Right renal cortex interstitium (tissue), 3 donors: Measurements from ENCODE around the gene ACTG1. TPM values are rescaled to one million over a fixed set of nuclear protein-coding genes. Genes with fewer than 3 reads are reported as not detected.

Source experiments
- DNase-seq, 3 donors: peaks; one replicate each; pipeline ENCODE4 v3.0.0-alpha.2; 2013; ENCODE audit warnings: low read depth in 3 of 3, low spot score in 2 of 3
- polyA plus RNA-seq, 3 donors: library from polyadenylated mRNA; unstranded; fragments of 120-200 nt; gene quantifications; one replicate each; pipeline ENCODE4 v1.2.1, GENCODE V29; 2013; ENCODE audit not compliant: insufficient read length in 3 of 3

ACTG1 gene
- polyA plus RNA-seq, 3 donors: 2,985 to 3,420 (median 3,066) TPM

DNA sequence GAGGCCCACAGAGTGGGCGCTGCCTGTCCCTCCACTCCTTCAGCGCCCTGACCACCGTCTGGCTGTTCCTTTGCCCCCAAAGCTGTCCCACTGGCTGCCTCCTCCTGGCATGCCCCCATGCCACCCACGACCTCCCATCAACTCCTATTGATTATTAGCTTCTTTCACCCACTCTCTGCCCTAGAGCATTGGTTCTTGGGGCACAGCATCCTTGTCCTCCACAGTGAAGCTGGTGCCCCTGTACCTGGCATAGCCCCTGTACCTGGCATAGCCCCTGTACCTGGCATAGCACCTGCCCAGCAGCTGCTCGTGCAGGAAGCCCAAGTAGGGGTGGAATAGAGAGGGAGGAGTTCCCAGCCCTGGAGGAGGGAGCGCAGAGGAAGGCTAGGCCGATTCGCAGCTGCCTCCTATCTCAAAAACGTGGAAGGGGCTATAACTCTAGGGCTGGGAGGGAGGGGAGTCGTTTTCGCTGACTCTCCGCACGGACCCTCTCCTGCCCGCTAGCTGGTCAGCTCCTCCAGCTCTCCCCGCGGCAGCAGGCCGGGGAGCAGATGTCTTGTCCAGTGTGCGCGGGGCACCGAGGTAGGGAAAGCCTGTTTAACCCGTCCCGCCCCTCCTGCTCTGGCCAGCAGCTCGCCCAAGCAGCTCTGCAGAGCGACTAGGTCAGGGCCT is 5.7 kb upstream of the ACTG1 start:
- no peak for DNase-seq

GRCh38 chr17:81517339-81518112 is 4.9 kb upstream of the ACTG1 start:
- no peak for DNase-seq

GRCh38 chr17:81517009-81517338 is 4.4 kb upstream of the ACTG1 start:
- DNase-seq: no peak

GRCh38 chr17:81516439-81516838 is 3.8 kb upstream of the ACTG1 start:
- DNase-seq: no peak

- DNase-seq: no peak
Observed at GRCh38 chr17:81515530-81516041, 3.0 kb upstream of the ACTG1 start.

DNA sequence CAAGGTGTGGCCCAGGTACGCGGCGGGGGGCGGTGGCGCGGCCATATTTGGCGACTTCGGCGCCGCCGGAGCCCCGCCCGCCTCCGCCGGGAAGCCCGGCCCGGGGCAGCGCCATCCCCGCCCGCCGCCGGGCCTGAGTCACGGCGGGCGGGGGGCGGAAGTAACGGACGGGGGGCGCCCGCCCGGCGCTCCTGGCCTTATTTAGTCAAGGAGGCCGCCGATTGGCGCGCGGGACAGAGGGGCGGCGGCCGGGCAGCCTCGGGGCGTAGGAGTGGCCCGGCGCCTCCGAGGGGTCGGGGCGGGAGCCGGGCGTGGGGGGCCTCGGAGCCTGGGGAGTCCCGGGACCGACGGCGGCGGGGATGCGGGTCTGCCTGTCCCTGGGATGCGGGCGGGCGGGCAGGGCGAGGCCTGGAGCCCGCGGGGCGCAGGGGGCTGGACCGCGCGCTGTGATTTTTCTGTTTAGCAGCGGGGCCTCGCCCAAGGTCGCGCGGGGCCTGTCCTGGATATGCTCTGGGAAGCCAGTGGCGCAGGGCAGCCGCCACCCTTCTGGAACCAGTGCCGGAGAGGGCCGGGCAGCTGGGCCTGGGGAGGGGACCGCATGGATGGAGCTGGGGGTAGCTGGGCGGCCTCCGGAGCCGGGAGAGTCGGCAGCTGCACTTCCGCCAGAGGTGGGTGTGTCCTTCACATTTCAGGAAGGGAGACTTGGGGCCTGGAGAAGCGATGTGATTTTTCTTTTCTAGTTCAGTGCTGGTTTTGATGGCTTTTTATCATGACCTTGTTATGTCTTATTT is 2.3 kb upstream of the ACTG1 start:
- DNase-seq: no peak

DNA sequence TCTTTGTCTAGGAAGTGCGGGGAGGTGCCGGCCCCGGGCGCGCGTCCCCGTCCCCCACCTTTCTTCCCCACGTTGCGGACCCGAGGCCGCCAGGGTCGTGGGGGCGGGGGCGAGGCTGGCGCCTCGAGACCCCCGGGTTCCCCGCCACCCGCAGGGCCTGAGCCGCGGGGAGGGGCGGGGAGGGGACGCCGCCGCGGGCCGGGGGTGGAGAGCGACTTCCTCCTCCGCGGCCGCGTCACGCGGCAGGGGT is 1.8 kb upstream of the ACTG1 start:
- DNase-seq: no peak

DNA sequence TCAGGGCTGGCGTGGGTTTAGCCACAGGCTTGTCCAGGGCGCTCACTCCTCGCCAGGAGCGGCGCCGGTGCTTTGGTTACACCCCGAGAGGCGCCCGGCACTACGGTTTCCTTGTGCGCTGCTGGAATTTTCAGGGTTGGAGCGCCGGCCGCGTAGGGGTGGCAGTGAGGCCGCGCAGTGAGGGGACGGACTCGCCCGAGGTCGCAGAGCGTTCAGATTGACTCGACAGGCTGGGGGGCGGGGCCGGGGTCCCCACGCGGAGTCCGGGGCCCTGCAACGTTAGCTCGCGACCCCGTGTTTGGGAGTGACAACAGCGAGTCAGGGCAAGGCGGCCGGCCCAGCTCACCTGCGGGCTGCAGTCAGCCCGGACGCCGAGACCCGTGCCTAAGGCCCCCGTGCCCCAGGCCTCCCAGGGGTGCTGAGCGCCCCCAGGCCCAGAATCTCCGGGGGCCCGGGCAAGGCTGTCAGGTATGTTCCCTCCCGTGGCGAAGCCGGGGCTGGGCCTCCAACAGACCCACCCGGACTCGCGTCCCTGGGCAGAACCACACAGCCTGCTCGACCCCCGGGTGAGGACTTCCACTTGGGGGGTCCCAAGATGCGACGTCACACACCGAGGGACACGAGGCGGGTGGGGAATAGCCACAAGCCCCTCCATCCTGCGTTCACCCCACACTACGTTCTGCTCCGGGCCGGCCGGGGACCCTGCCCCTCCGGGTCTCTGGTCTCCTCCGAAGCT is 1.3 kb upstream of the ACTG1 start:
- no peak for DNase-seq

- no peak for DNase-seq
Observed at GRCh38 chr17:81513372-81513752, 763 bp upstream of the ACTG1 start.

DNA sequence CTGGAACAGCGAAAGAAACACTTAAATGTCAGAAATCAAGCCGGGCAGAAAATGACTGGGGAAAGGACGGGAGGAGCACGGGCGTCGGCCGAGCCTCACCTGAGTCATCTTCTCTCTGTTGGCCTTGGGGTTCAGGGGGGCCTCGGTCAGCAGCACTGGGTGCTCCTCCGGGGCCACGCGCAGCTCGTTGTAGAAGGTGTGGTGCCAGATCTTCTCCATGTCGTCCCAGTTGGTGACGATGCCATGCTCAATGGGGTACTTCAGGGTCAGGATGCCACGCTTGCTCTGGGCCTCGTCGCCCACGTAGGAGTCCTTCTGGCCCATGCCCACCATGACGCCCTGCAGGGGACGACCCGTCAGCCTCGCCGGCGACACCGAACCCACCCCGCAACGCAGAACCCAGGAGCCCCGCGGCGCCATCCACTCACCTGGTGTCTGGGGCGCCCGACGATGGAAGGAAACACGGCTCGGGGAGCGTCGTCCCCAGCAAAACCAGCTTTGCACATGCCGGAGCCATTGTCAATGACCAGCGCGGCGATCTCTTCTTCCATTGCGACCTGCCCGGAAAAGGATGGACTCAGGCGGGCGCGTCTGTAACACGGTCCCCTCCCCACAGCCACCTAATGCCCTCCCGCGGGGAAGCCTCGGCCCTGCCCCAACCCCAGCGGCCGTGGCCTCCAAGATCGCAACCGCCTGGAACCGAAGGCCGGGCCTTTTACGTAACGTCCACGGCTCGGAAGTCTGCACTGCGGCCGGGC is 616 bp downstream of the ACTG1 start:
- no peak for DNase-seq

GRCh38 chr17:81511554-81511803 is 1.1 kb downstream of the ACTG1 start:
- no peak for DNase-seq

DNA sequence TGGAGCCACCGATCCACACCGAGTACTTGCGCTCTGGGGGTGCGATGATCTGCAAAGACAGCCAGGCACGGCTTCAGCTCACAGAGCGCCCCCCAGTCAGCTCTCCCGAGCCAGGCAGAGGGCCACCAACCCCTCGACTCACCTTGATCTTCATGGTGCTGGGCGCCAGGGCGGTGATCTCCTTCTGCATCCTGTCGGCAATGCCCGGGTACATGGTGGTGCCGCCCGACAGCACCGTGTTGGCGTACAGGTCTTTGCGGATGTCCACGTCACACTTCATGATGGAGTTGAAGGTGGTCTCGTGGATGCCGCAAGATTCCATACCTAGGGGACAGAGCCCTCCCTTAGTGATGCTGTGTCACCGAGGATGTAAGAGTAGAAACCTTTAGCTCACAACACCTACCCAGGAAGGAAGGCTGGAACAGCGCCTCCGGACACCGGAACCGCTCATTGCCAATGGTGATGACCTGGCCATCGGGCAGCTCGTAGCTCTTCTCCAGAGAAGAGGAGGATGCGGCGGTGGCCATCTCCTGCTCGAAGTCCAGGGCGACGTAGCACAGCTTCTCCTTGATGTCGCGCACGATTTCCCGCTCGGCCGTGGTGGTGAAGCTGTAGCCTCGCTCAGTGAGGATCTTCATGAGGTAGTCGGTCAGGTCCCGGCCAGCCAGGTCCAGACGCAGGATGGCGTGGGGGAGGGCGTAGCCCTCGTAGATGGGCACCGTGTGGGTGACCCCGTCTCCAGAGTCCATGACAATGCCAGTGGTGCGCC is 1.6 kb downstream of the ACTG1 start:
- no peak for DNase-seq

DNA sequence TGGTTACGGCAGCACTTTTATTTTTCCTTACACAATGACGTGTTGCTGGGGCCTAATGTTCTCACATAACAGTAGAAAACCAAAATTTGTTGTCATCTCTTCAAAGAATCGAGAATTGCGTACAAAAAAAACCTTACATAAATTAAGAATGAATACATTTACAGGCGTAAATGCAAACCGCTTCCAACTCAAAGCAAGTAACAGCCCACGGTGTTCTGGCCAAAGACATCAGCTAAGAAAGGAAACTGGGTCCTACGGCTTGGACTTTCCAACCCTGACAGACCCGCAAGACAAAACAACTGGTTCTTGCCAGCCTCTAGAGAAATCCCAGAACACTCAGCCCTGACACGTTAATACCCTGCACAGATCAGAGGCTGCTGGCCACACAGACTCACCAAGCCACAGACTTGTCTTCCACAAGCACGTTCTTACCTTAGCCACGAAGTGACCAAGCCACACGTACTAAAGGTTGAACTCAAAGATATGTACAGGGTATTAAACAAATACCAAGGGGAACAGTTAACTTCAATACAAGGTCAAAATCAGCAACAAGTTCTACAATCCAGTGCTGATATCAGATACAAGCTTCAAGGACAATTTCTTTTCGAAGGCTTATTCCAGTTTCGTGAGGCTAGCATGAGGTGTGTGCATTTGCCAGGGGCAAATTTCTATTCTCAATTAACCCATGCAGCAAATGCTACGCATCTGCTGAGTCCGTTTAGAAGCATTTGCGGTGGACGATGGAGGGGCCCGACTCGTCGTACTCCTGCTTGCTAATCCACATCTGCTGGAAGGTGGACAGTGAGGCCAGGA is 2.4 kb downstream of the ACTG1 start:
- DNase-seq: no peak

- no peak for DNase-seq
Observed at GRCh38 chr17:81509207-81509971, 3.2 kb downstream of the ACTG1 start.

DNA sequence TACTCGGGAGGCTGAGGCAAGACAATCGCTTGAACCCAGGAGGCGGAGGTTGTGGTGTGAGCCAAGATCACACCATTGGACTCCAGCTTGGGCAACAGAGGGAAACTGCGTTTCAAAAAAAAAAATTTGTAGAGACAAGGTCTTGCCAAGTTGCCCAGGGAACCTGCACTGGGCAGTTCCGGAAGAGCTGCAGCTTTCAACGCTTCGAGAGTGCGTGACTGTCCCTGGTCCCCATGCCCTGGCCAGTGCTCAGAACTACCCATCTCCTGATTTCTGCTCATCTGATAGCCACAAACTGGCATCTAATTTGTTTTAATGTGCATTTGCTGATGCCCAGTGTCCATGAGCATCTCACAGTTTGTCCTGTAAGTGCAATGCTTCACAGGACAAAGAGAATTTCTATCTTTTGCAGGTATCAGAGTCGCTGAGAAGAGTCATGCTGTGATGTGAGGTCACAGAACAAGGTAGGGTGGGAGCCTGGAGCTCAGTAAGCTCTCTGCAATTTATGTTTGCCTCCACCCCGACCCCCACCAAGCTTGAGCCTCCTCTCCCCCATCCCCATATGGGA is 3.9 kb downstream of the ACTG1 start:
- DNase-seq: no peak

GRCh38 chr17:81503619-81504018 is 9.0 kb downstream of the ACTG1 start:
- no peak for DNase-seq

- no peak for DNase-seq
Observed at GRCh38 chr17:81502471-81503017, 10.1 kb downstream of the ACTG1 start.

GRCh38 chr17:81500047-81500446 is 12.6 kb downstream of the ACTG1 start:
- no peak for DNase-seq
